ENCODE data around the gene COL21A1. TPM values are rescaled to one million over a fixed set of nuclear protein-coding genes. Genes with fewer than 3 reads are reported as not detected.

The COL21A1 gene
- total RNA-seq, 6 donors from 2014 or later: 3.2 to 35.6 (median 9.2) TPM

DNA sequence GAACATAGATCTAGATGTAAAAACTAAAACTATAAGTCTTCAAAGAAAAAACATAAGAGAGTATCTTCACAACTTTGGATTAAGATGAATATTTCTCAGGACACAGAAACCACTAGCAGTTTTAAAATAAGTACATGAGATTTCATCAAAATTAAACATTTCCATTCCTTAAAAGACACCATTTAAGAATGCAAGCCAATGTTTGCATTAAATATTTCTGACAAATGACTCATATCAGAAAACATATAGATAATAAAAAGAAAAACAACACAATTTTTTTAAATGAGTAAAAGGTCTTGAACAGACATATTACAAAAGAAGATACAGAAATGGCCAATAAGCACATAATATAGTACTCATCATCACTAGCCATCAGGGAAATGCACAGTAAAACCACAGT lies 59.7 kb downstream of the COL21A1 start:
- Histone ChIP-seq H3K27ac (no peak overlapping the region), H3K9me3 (no peaks in the 10 kb centered on the region), H3K27me3 (no peaks in the 10 kb centered on the region), H3K36me3 (no peaks in the 10 kb centered on the region), H3K4me3 (no peak overlapping the region), H3K4me1 (no peaks in the 10 kb centered on the region)
- ATAC-seq (ENCODE audit: low FRiP score in 2 of 2) (no peak), DNase-seq (no peak)
- TF ChIP-seq POLR2A (IDR thresholded peaks at IDR 0.05) (no peak), POLR2AphosphoS5 (IDR thresholded peaks at IDR 0.05) (no peak), EP300 (IDR thresholded peaks at IDR 0.05) (no peak)
- TF ChIP-seq, protein P1, sequence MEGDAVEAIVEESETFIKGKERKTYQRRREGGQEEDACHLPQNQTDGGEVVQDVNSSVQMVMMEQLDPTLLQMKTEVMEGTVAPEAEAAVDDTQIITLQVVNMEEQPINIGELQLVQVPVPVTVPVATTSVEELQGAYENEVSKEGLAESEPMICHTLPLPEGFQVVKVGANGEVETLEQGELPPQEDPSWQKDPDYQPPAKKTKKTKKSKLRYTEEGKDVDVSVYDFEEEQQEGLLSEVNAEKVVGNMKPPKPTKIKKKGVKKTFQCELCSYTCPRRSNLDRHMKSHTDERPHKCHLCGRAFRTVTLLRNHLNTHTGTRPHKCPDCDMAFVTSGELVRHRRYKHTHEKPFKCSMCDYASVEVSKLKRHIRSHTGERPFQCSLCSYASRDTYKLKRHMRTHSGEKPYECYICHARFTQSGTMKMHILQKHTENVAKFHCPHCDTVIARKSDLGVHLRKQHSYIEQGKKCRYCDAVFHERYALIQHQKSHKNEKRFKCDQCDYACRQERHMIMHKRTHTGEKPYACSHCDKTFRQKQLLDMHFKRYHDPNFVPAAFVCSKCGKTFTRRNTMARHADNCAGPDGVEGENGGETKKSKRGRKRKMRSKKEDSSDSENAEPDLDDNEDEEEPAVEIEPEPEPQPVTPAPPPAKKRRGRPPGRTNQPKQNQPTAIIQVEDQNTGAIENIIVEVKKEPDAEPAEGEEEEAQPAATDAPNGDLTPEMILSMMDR (IDR thresholded peaks at IDR 0.05): no peak

DNA sequence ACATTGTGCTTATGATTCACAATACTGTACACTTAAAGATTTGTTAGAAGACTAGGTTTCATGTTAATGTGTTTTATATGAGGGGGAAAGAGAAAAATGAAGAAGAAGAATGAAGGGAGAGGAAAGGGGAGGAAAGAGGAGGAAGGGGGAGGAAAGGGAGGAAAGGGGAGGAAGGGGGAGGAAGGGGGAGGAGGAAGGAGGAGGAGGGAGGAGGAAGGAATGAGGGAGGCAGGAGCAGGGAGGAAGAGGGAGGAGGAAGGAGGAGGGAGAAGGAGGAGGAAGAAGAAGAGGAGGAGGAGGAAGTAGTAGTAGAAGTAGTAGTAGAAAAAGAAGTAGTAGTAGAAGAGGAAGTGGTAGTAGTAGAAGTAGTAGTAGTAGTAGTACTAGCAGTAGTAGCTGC lies 70.6 kb downstream of the COL21A1 start:
- no peaks in the 10 kb centered on the region for H3K27me3 ChIP-seq
- no peak overlapping the region for H3K4me3 ChIP-seq
- no peak overlapping the region for H3K27ac ChIP-seq
- no peak for ATAC-seq (ENCODE audit: low FRiP score in 2 of 2)
- no peaks in the 10 kb centered on the region for H3K4me1 ChIP-seq
- no peaks in the 10 kb centered on the region for H3K36me3 ChIP-seq
- peaks cover 3 to 20% (median 12%) of the 10 kb centered on the region in 4 donors for H3K9me3 ChIP-seq
- TF ChIP-seq POLR2AphosphoS5 (IDR thresholded peaks at IDR 0.05): no peak
- TF ChIP-seq EP300 (IDR thresholded peaks at IDR 0.05): no peak
- TF ChIP-seq POLR2A (IDR thresholded peaks at IDR 0.05): no peak
- TF ChIP-seq, protein P1 (IDR thresholded peaks at IDR 0.05): no peak
- DNase-seq: no peak

DNA sequence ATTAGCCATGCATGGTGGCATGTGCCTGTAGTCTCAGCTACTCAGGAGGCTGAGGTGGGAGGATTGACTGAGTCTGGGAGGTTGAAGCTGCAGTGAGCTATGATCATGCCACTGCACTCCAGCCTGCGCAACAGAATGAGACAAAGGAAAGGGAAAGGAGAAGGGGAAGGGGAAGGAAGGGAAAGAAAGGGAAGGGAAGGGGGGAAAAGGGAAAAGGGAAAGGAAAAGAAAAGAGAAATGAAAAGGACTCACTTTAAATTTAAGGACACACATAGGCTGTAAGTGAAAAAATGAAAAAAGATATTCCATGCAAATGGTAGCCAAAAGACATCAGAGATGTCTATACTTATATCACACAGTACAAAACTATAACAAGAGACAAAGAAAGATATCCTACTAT lies 74.2 kb downstream of the COL21A1 start:
- Histone ChIP-seq H3K27me3 (no peaks in the 10 kb centered on the region), H3K36me3 (no peaks in the 10 kb centered on the region), H3K4me1 (no peaks in the 10 kb centered on the region), H3K27ac (no peak overlapping the region), H3K9me3 (peaks cover 4 to 21% (median 12%) of the 10 kb centered on the region in 4 donors), H3K4me3 (no peak overlapping the region)
- TF ChIP-seq POLR2A (IDR thresholded peaks at IDR 0.05) (no peak), POLR2AphosphoS5 (IDR thresholded peaks at IDR 0.05) (no peak), EP300 (IDR thresholded peaks at IDR 0.05) (no peak)
- TF ChIP-seq, protein P1 (IDR thresholded peaks at IDR 0.05): no peak
- 96% methylated on average over 1 of the region's 1 CpG; no CpG with 5 or more reads in 1 of the 2 donors for WGBS, 2 donors
- ATAC-seq (ENCODE audit: low FRiP score in 2 of 2): no peak
- DNase-seq: no peak

DNA sequence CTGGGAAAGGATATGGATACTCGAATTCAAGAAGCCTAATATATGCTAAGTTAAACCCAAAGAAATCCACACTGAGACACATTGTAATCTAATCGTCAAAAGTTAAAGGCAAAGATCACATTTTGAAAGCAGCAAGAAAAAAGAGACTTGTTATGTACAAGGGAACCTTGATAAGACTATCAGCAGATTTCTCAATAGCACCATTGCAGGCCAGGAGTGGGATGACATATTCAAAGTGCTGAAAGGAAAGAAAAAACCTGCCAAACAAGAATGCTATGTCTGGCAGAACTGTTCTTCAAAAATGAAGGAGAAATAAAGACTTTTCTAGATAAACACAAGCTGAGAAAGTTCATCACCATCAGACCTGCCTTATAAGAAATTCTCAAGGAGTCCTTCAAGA lies 75.2 kb downstream of the COL21A1 start:
- Histone ChIP-seq H3K4me1 (no peaks in the 10 kb centered on the region), H3K4me3 (no peak overlapping the region), H3K27me3 (no peaks in the 10 kb centered on the region), H3K9me3 (peaks cover 4 to 21% (median 12%) of the 10 kb centered on the region in 4 donors), H3K36me3 (no peaks in the 10 kb centered on the region), H3K27ac (no peak overlapping the region)
- 83 to 84% methylated on average over 2 of the region's 2 CpGs for WGBS, 2 donors
- ATAC-seq (ENCODE audit: low FRiP score in 2 of 2) (no peak), DNase-seq (no peak)
- TF ChIP-seq POLR2A (IDR thresholded peaks at IDR 0.05) (no peak), EP300 (IDR thresholded peaks at IDR 0.05) (no peak), POLR2AphosphoS5 (IDR thresholded peaks at IDR 0.05) (no peak)
- TF ChIP-seq, protein P1 (IDR thresholded peaks at IDR 0.05): no peak

DNA sequence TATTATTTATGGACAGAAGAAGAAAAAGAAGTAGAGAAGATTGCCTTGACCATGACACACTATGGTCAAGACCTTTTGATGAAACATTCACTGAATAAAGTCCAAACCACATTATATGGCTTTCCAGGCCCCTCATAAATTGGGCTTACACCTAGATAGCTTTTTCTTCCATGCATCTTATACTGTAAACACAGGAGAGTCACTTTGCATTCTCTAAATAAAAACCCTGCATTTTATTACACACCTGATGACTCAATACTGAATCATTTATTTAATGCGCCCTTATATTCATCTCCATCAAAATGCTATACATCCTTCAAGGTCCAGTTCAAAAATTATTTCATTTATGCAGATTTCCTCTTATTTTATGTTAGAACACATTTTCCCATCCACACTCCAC lies 78.0 kb downstream of the COL21A1 start:
- DNase-seq: no peak
- Histone ChIP-seq H3K27me3 (no peaks in the 10 kb centered on the region), H3K4me3 (no peak overlapping the region), H3K9me3 (peaks cover 4 to 16% (median 7%) of the 10 kb centered on the region in 4 donors), H3K36me3 (no peaks in the 10 kb centered on the region), H3K27ac (no peak overlapping the region), H3K4me1 (no peaks in the 10 kb centered on the region)
- TF ChIP-seq, protein P1 (IDR thresholded peaks at IDR 0.05): no peak
- TF ChIP-seq POLR2A (IDR thresholded peaks at IDR 0.05): no peak
- no peak for TF ChIP-seq EP300 (IDR thresholded peaks at IDR 0.05)
- TF ChIP-seq POLR2AphosphoS5 (IDR thresholded peaks at IDR 0.05): no peak
- WGBS, 2 donors: 95% methylated on average over 1 of the region's 1 CpG
- no peak for ATAC-seq (ENCODE audit: low FRiP score in 2 of 2)
